KMS-11 (cell line): ENCODE results near the gene DMD.

Source experiments
- H2AFZ ChIP-seq: fragments of 200-600 bp; sonication (generic); 2 replicates; pipeline ENCODE4 v1.6.1; 2016; ENCODE audit warnings: antibody characterized with exemption, mixed run types, low read depth
- H3K27ac ChIP-seq: fragments of 200-600 bp; sonication (generic); 2 replicates; pipeline ENCODE4 v1.6.1; 2016; ENCODE audit warnings: mild to moderate bottlenecking, mixed run types
- H3K27me3 ChIP-seq: fragments of 200-600 bp; sonication (generic); 2 replicates; pipeline ENCODE4 v1.6.1; 2017; ENCODE audit warnings: mild to moderate bottlenecking, low read depth, mixed run types, moderate library complexity; ENCODE audit not compliant: insufficient read depth
- H3K36me3 ChIP-seq: fragments of 200-600 bp; sonication (generic); 2 replicates; pipeline ENCODE4 v1.6.1; 2017; ENCODE audit warnings: mild to moderate bottlenecking, mixed run types; ENCODE audit not compliant: insufficient read depth
- H3K4me1 ChIP-seq: fragments of 200-600 bp; sonication (generic); 2 replicates; pipeline ENCODE4 v1.6.1; 2016; ENCODE audit warnings: mild to moderate bottlenecking, low read depth, mixed run types; ENCODE audit not compliant: poor library complexity, severe bottlenecking
- H3K4me2 ChIP-seq: fragments of 200-600 bp; sonication (generic); 2 replicates; pipeline ENCODE4 v1.7.0; 2016; ENCODE audit warnings: mild to moderate bottlenecking, mixed run types
- H3K4me3 ChIP-seq: fragments of 200-600 bp; sonication (generic); IDR thresholded peaks from 2 replicates; pipeline ENCODE4 v1.6.1; 2017; ENCODE audit warnings: low read depth, low read length, mixed read lengths; ENCODE audit not compliant: insufficient read depth
- H3K79me2 ChIP-seq: fragments of 200-600 bp; sonication (generic); 2 replicates; pipeline ENCODE4 v1.6.1; 2016; ENCODE audit warnings: low read depth, mixed run types; ENCODE audit not compliant: insufficient read depth
- H3K9ac ChIP-seq: fragments of 200-600 bp; sonication (generic); 2 replicates; pipeline ENCODE4 v1.6.1; 2016; ENCODE audit warnings: mild to moderate bottlenecking, mixed run types
- H4K20me1 ChIP-seq: fragments of 200-600 bp; sonication (generic); 2 replicates; pipeline ENCODE4 v1.6.1; 2016; ENCODE audit warnings: mild to moderate bottlenecking, mixed run types; ENCODE audit not compliant: insufficient read depth
- TF ChIP-seq, protein P1 (sequence below): fragments of 200-600 bp; sonication (generic); conservative IDR thresholded peaks from 2 replicates; pipeline ENCODE4 v1.6.1; 2017; ENCODE audit warnings: low read depth, mild to moderate bottlenecking, antibody characterized with exemption, low read length, moderate library complexity, mixed read lengths

The DMD gene

GRCh38 chrX:31670245-31670644 is 1541.1 kb downstream of the DMD start:
- H2AFZ ChIP-seq = no peak overlapping the region
- no peaks in the 10 kb centered on the region for H3K27me3 ChIP-seq
- no peak overlapping the region for H3K4me3 ChIP-seq
- no peak overlapping the region for H3K9ac ChIP-seq
- no peaks in the 10 kb centered on the region for H3K79me2 ChIP-seq
- H3K36me3 ChIP-seq = no peaks in the 10 kb centered on the region
- TF ChIP-seq, protein P1, sequence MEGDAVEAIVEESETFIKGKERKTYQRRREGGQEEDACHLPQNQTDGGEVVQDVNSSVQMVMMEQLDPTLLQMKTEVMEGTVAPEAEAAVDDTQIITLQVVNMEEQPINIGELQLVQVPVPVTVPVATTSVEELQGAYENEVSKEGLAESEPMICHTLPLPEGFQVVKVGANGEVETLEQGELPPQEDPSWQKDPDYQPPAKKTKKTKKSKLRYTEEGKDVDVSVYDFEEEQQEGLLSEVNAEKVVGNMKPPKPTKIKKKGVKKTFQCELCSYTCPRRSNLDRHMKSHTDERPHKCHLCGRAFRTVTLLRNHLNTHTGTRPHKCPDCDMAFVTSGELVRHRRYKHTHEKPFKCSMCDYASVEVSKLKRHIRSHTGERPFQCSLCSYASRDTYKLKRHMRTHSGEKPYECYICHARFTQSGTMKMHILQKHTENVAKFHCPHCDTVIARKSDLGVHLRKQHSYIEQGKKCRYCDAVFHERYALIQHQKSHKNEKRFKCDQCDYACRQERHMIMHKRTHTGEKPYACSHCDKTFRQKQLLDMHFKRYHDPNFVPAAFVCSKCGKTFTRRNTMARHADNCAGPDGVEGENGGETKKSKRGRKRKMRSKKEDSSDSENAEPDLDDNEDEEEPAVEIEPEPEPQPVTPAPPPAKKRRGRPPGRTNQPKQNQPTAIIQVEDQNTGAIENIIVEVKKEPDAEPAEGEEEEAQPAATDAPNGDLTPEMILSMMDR = no peak
- no peak overlapping the region for H3K4me2 ChIP-seq
- H4K20me1 ChIP-seq = no peaks in the 10 kb centered on the region
- no peaks in the 10 kb centered on the region for H3K4me1 ChIP-seq
- no peak overlapping the region for H3K27ac ChIP-seq

DNA sequence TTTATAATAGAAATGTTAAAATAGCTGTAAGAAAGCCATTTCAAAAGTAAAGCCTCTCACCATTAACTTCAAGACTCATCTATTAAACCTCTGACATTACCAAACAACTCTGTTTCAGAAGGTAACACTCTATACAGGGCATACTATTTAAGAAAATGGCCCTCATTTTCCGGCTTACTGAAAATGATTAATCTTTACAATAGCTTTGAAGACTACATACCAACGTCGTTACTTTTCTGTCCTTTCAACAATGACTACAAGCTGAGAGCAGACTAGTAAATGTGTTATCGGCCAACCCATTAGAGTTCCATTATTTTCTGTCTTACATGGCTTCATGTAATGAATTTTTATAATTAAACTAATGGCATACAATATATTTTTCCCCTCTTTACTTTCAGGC is 1545.9 kb downstream of the DMD start:
- H2AFZ ChIP-seq = no peak overlapping the region
- no peak overlapping the region for H3K27ac ChIP-seq
- H3K4me3 ChIP-seq = no peak overlapping the region
- H3K36me3 ChIP-seq = no peaks in the 10 kb centered on the region
- TF ChIP-seq, protein P1 = no peak
- no peak overlapping the region for H3K9ac ChIP-seq
- no peak overlapping the region for H3K4me2 ChIP-seq
- H3K4me1 ChIP-seq = no peaks in the 10 kb centered on the region
- no peaks in the 10 kb centered on the region for H3K79me2 ChIP-seq
- H4K20me1 ChIP-seq = no peaks in the 10 kb centered on the region
- H3K27me3 ChIP-seq = no peaks in the 10 kb centered on the region

GRCh38 chrX:31663172-31663571 is 1548.2 kb downstream of the DMD start:
- no peaks in the 10 kb centered on the region for H4K20me1 ChIP-seq
- no peak overlapping the region for H3K4me2 ChIP-seq
- H3K36me3 ChIP-seq = no peaks in the 10 kb centered on the region
- H3K27ac ChIP-seq = no peak overlapping the region
- no peak overlapping the region for H3K9ac ChIP-seq
- H3K4me1 ChIP-seq = no peaks in the 10 kb centered on the region
- no peak overlapping the region for H2AFZ ChIP-seq
- no peaks in the 10 kb centered on the region for H3K79me2 ChIP-seq
- no peak overlapping the region for H3K4me3 ChIP-seq
- H3K27me3 ChIP-seq = no peaks in the 10 kb centered on the region
- TF ChIP-seq, protein P1 = no peak

DNA sequence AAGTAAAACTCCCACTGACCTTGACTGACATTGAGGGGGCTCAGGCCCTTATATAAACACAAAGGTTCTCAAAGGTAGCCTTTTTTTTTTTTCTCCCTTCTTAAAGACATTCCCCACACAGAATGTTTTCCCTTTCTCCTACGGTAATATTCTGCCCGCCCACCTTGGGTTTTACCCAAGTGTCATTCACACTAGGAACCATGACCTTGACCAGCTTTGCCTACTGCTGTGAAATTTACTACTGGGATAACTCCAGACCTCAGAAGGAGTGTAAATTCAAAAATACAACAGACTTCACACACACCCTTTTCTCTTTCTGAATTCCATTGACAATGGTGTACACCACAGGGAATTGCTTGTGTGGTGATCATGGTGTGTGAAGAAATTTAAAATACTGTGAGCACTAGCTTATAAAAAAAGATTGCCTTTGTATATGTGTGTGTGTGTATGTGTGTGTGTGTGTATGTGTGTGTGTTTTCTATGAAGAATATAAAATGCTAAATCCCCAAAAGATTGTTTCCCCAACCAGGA is 1550.0 kb downstream of the DMD start:
- Histone ChIP-seq H3K27ac (no peak overlapping the region), H3K36me3 (no peaks in the 10 kb centered on the region), H3K79me2 (no peaks in the 10 kb centered on the region), H3K4me2 (no peak overlapping the region), H3K4me1 (no peaks in the 10 kb centered on the region), H3K9ac (no peak overlapping the region), H3K27me3 (no peaks in the 10 kb centered on the region), H4K20me1 (no peaks in the 10 kb centered on the region), H2AFZ (no peak overlapping the region), H3K4me3 (no peak overlapping the region)
- TF ChIP-seq, protein P1 = no peak
